ENCODE measurements around the gene TFDP1. TPM values are rescaled to one million over a fixed set of nuclear protein-coding genes. Genes with fewer than 3 reads are reported as not detected.

TFDP1 gene
- total RNA-seq, 4 donors from 2014 or later = 10.3 to 101 (median 52.3) TPM

GRCh38 chr13:113602291-113602988 is 17.9 kb downstream of the TFDP1 start:
- Histone ChIP-seq H3K9me3 (no peaks in the 10 kb centered on the region), H3K36me3 (no peaks in the 10 kb centered on the region), H3K27me3 (no peaks in the 10 kb centered on the region), H3K4me3 (no peak overlapping the region), H3K27ac (no peak overlapping the region), H3K4me1 (no peaks in the 10 kb centered on the region)
- TF ChIP-seq POLR2A (IDR thresholded peaks at IDR 0.05) (no peak), CTCF (IDR thresholded peaks at IDR 0.05) (no peak)
- DNase-seq = no peak
- intact Hi-C loops (cut with DNase I; ENCODE audit: low total_unique reads) = no loop called here

GRCh38 chr13:113603116-113603710 is 18.7 kb downstream of the TFDP1 start:
- Histone ChIP-seq H3K27ac (no peak overlapping the region), H3K36me3 (no peaks in the 10 kb centered on the region), H3K4me3 (no peak overlapping the region), H3K27me3 (no peaks in the 10 kb centered on the region), H3K9me3 (no peaks in the 10 kb centered on the region), H3K4me1 (no peaks in the 10 kb centered on the region)
- no peak for TF ChIP-seq CTCF (IDR thresholded peaks at IDR 0.05)
- TF ChIP-seq POLR2A (IDR thresholded peaks at IDR 0.05) = no peak
- intact Hi-C loops (cut with DNase I; ENCODE audit: low total_unique reads) = no loop called here
- DNase-seq = no peak

- Histone ChIP-seq H3K4me3 (no peak overlapping the region), H3K4me1 (no peaks in the 10 kb centered on the region), H3K9me3 (no peaks in the 10 kb centered on the region), H3K27me3 (no peaks in the 10 kb centered on the region), H3K27ac (no peak overlapping the region), H3K36me3 (no peaks in the 10 kb centered on the region)
- no peak for TF ChIP-seq CTCF (IDR thresholded peaks at IDR 0.05)
- TF ChIP-seq POLR2A (IDR thresholded peaks at IDR 0.05) = no peak
- DNase-seq = no peak
- intact Hi-C loops (cut with DNase I; ENCODE audit: low total_unique reads) = no loop called here
These were observed 19.6 kb downstream of the TFDP1 start for GRCh38 chr13:113604186-113604585.

DNA sequence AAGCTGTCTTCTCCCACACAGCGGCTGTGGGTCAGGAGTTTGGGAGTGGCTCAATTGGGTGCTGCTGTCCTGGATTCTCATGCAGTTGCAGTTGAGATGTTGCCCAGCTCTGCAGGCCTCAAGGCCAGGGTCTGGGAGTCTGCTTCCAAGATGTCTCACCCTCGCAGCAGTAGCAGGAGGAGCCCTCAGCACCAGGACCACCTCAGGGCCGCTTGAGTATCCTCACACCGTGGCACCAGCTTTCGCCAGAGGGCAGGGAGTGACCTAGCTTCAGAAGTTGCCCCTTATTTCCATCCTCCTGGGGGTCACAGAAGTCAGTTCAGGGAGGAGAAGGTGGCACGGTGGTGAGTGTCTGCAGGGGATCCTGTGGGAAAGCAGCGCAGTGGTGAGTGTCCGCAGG is 20.9 kb downstream of the TFDP1 start:
- Histone ChIP-seq H3K27me3 (no peaks in the 10 kb centered on the region), H3K36me3 (no peaks in the 10 kb centered on the region), H3K4me1 (no peaks in the 10 kb centered on the region), H3K4me3 (no peak overlapping the region), H3K27ac (no peak overlapping the region), H3K9me3 (no peaks in the 10 kb centered on the region)
- intact Hi-C loops (cut with DNase I; ENCODE audit: low total_unique reads) = no loop called here
- DNase-seq = no peak
- no peak for TF ChIP-seq CTCF (IDR thresholded peaks at IDR 0.05)
- TF ChIP-seq POLR2A (IDR thresholded peaks at IDR 0.05) = no peak

DNA sequence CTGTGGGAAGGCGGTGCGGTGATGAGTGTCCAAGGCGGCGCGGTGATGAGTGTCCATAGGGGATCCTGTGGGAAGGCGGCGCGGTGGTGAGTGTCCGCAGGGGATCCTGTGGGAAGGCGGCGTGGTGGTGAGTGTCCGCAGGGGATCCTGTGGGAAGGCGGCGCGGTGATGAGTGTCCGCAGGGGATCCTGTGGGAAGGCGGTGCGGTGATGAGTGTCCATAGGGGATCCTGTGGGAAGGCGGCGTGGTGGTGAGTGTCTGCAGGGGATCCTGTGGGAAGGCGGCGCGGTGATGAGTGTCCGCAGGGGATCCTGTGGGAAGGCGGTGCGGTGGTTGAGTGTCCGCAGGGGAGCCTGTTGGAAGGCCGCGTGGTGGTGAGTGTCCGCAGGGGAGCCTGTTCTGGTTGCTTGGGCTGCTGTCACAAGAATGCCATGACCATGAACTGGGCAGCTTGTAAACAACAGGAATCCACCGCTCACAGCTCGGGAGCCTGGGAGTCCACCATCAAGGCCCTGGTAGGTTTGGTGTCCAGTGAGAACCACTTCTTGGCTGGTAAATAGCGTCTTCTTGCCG is 21.4 kb downstream of the TFDP1 start:
- no peaks in the 10 kb centered on the region for H3K9me3 ChIP-seq
- H3K4me3 ChIP-seq = no peak overlapping the region
- H3K27ac ChIP-seq = no peak overlapping the region
- TF ChIP-seq POLR2A (IDR thresholded peaks at IDR 0.05) = no peak
- TF ChIP-seq CTCF (IDR thresholded peaks at IDR 0.05) = no peak
- no peaks in the 10 kb centered on the region for H3K27me3 ChIP-seq
- no peaks in the 10 kb centered on the region for H3K4me1 ChIP-seq
- intact Hi-C loops (cut with DNase I; ENCODE audit: low total_unique reads) = no loop called here
- H3K36me3 ChIP-seq = no peaks in the 10 kb centered on the region
- DNase-seq = no peak

Measured in uterus (tissue), 4 donors.